HepG2 (cell line): Measurements from ENCODE around the gene EPHA4. TPM values are rescaled to one million over a fixed set of nuclear protein-coding genes. Genes with fewer than 3 reads are reported as not detected.

Experiments
- ATAC-seq: fragments of 200-7000 bp; cut with Tn5 transposase; 3 replicates; pipeline ENCODE4 v1.9.1; 2020; ENCODE audit warnings: mild to moderate bottlenecking, moderate library complexity
- BruUV-seq: library from RNA; stranded (reverse); fragments of 400-500 nt; replicated peaks from 2 replicates; lab custom pipeline; 2021; lab: Mats Ljungman, UMichigan
- CTCF ChIA-PET: fragments of 300-600 bp; formaldehyde crosslinking; extraction: SDS; loops from one replicate; lab custom pipeline; 2021; ENCODE audit warnings: low total read pairs, inconsistent platforms, low intra/inter-chr PET ratio; lab: Yijun Ruan, JAX
- POLR2A ChIA-PET: fragments of 350-600 bp; sonication (Branson Sonifier 250); formaldehyde crosslinking; loops from one replicate; lab custom pipeline; 2020; ENCODE audit warnings: antibody characterized with exemption, inconsistent platforms; lab: Yijun Ruan, JAX
- DNase-seq: peaks from one replicate; pipeline ENCODE4 v3.0.0-alpha.2; 2015; ENCODE audit warnings: low spot score
- FAIRE-seq: peaks from 3 replicates; lab custom pipeline; 2011; peaks lifted over from hg19 to GRCh38; lab: Jason Lieb, UNC
- H2AFZ ChIP-seq: one replicate; pipeline ENCODE4 v1.6.1; 2011; ENCODE audit warnings: low read length, inconsistent platforms
- H3K27ac ChIP-seq: fragments of 300-600 bp; 3 replicates; pipeline ENCODE4 v1.8.0; 2011; ENCODE audit warnings: mixed run types, mild to moderate bottlenecking, mixed read lengths, low read length, inconsistent platforms; ENCODE audit not compliant: insufficient read depth; ENCODE audit errors: extremely low read length
- H3K27me3 ChIP-seq, 2 experiments: fragments of 200-600 bp in 1 of 2; 2 replicates in 1 of 2; 3 replicates in 1 of 2; pipeline versions ENCODE4 v1.6.0 to v1.8.0; 2011; ENCODE audit warnings: low read length in 2 of 2, mild to moderate bottlenecking in 2 of 2, moderate library complexity in 2 of 2, inconsistent platforms in 1 of 2; ENCODE audit not compliant: insufficient read depth in 2 of 2, control insufficient read depth in 1 of 2
- H3K36me3 ChIP-seq, 2 experiments: fragments of 200-600 bp in 1 of 2; replicated peaks in 1 of 2; 2 replicates in 1 of 2; 3 replicates in 1 of 2; pipeline versions ENCODE4 v1.5.1 to v1.8.0; 2011; ENCODE audit warnings: low read length in 2 of 2, inconsistent platforms in 1 of 2; ENCODE audit not compliant: insufficient read depth in 2 of 2, control insufficient read depth in 1 of 2
- H3K4me1 ChIP-seq: 2 replicates; pipeline ENCODE4 v1.5.1; 2012; ENCODE audit warnings: low read length, inconsistent platforms; ENCODE audit not compliant: insufficient read depth
- H3K4me2 ChIP-seq: 2 replicates; pipeline ENCODE4 v1.6.0; 2011; ENCODE audit warnings: low read depth, low read length, inconsistent platforms
- H3K4me3 ChIP-seq, 3 experiments: fragments of 200-600 bp in 1 of 3; sonication (generic), shearing (Covaris generic) in 1 of 3; replicated peaks in 1 of 3; 2 replicates each; pipeline ENCODE4 v1.5.1; 2011 to 2016; ENCODE audit warnings: low read length in 3 of 3, inconsistent platforms in 2 of 3, low read depth in 2 of 3, mild to moderate bottlenecking in 2 of 3, control low read depth in 1 of 3, mixed read lengths in 1 of 3; ENCODE audit not compliant: insufficient read depth in 1 of 3
- H3K79me2 ChIP-seq: one replicate; pipeline ENCODE4 v1.6.1; 2011; ENCODE audit warnings: low read length, inconsistent platforms; ENCODE audit not compliant: insufficient read depth
- H3K9ac ChIP-seq: 2 replicates; pipeline ENCODE4 v1.6.0; 2011; ENCODE audit warnings: mild to moderate bottlenecking, low read depth, low read length, inconsistent platforms; ENCODE audit not compliant: insufficient read depth
- H3K9me3 ChIP-seq: 2 replicates; pipeline ENCODE4 v1.5.1; 2012; ENCODE audit warnings: mild to moderate bottlenecking, low read length
- H4K20me1 ChIP-seq: 2 replicates; pipeline ENCODE4 v1.6.0; 2011; ENCODE audit warnings: inconsistent platforms, mild to moderate bottlenecking, low read length, moderate library complexity; ENCODE audit not compliant: insufficient read depth
- DR1 ChIP-seq: sonication (generic); formaldehyde crosslinking; IDR thresholded peaks from 2 replicates; pipeline ENCODE4 v1.8.0; 2021; ENCODE audit warnings: mild to moderate bottlenecking, missing genetic modification reagents, inconsistent platforms
- FIP1L1 ChIP-seq: fragments of 200-400 bp; formaldehyde crosslinking; IDR thresholded peaks from 2 replicates; pipeline ENCODE4 v1.6.1; 2018; ENCODE audit warnings: low read depth, mild to moderate bottlenecking, low read length, moderate library complexity, borderline replicate concordance; ENCODE audit not compliant: insufficient read depth
- MTERF4 ChIP-seq: sonication (generic); formaldehyde crosslinking; IDR thresholded peaks from 2 replicates; pipeline ENCODE4 v1.8.0; 2023; ENCODE audit warnings: mild to moderate bottlenecking, missing genetic modification reagents
- PAF1 ChIP-seq: IDR thresholded peaks from 2 replicates; pipeline ENCODE4 v1.6.1; 2016; ENCODE audit warnings: missing genetic modification reagents, missing compliant biosample characterization
- SNAPC4 ChIP-seq: sonication (generic); formaldehyde crosslinking; IDR thresholded peaks from 2 replicates; pipeline ENCODE4 v1.4.0; 2020; ENCODE audit warnings: mild to moderate bottlenecking, missing genetic modification reagents
- ZBTB3 ChIP-seq: sonication (generic); formaldehyde crosslinking; IDR thresholded peaks from 2 replicates; pipeline ENCODE4 v1.4.0; 2020; ENCODE audit warnings: low read depth, mild to moderate bottlenecking, moderate library complexity, missing genetic modification reagents, borderline replicate concordance
- ZNF503 ChIP-seq: sonication (generic); formaldehyde crosslinking; IDR thresholded peaks from 2 replicates; pipeline ENCODE4 v1.4.0; 2020; ENCODE audit warnings: missing genetic modification reagents
- ZNF597 ChIP-seq: sonication (generic); formaldehyde crosslinking; IDR thresholded peaks from 2 replicates; pipeline ENCODE4 v1.5.0; 2020; ENCODE audit warnings: missing genetic modification reagents
- ZNF639 ChIP-seq: conservative IDR thresholded peaks from 2 replicates; pipeline ENCODE4 v1.6.1; 2018; ENCODE audit warnings: missing genetic modification reagents
- ZNF724P ChIP-seq: sonication (generic); formaldehyde crosslinking; IDR thresholded peaks from 2 replicates; pipeline ENCODE4 v1.8.0; 2022; ENCODE audit warnings: missing genetic modification reagents, borderline replicate concordance
- WGBS: methylation state at CpG from one replicate; pipeline ENCODE4 v1.1.6; 2017; ENCODE audit warnings: low lambda C conversion rate; 5-methylcytosine and 5-hydroxymethylcytosine counted together
- in situ Hi-C: cut with HindIII; loops from 2 replicates; pipeline ENCODE4 v1.10.0; 2017; ENCODE audit warnings: low pct_unique_long_range_greater_than_20kb; ENCODE audit not compliant: extremely low pct_ligation_motif_present
- intact Hi-C: fragments of 100-400 bp; cut with micrococcal nuclease; formaldehyde crosslinking; loops from one replicate; pipeline ENCODE4 v1.10.0; 2022; ENCODE audit not compliant: unreplicated experiment
- polyA plus RNA-seq, 8 experiments: library from polyadenylated mRNA; depleted of rRNA in 3 of 8; stranded (reverse) in 7 of 8; unstranded in 1 of 8; fragments of >200 nt; fragmentation: Illumina TruSeq in 4 of 8; extraction: Trizol in 4 of 8; gene quantifications; 2 replicates each; pipeline versions ENCODE4 v1.2.1 to v1.2.3, GENCODE V29; 2011 to 2016; ENCODE audit warnings: low read depth in 4 of 8, missing spikeins in 1 of 8, mixed read lengths in 1 of 8; ENCODE audit not compliant: insufficient read depth in 1 of 8
- total RNA-seq, 5 experiments: library from RNA; depleted of rRNA; stranded (reverse); fragments of >200 nt; fragmentation: Illumina TruSeq; extraction: Trizol; gene quantifications; 2 replicates each; pipeline ENCODE4 v1.2.3, GENCODE V29; 2016; ENCODE audit warnings: low read depth in 1 of 5

The EPHA4 gene
- total and polyA plus RNA-seq, 2 of the 13 experiments (the other 11 are each of a cell fraction or from before 2014, with no cell fraction given): not detected

- H2AFZ ChIP-seq: no peak overlapping the region
- ATAC-seq (no peak), FAIRE-seq (no peak), DNase-seq (no peak)
- no peak overlapping the region for H3K9ac ChIP-seq
- no peaks in the 10 kb centered on the region for H3K79me2 ChIP-seq
- no peak overlapping the region for H3K4me3 ChIP-seq
- H3K4me2 ChIP-seq: no peak overlapping the region
- WGBS: 3% methylated on average over 4 of the region's 4 CpGs
- CTCF ChIA-PET: no interaction called here
- H3K27me3 ChIP-seq: no peaks in the 10 kb centered on the region
- H3K27ac ChIP-seq: no peak overlapping the region
- no peaks in the 10 kb centered on the region for H4K20me1 ChIP-seq
- in situ Hi-C loops (loop anchor here (25.0 kb wide), 1 partner anchor 1393 kb away; no protein-coding TSS in a partner anchor), intact Hi-C loops (no loop called here)
- BruUV-seq: no TSS peak
- no peaks in the 10 kb centered on the region for H3K9me3 ChIP-seq
- POLR2A ChIA-PET: no interaction called here
- H3K36me3 ChIP-seq: no peaks in the 10 kb centered on the region
- no peaks in the 10 kb centered on the region for H3K4me1 ChIP-seq
- TF ChIP-seq ZBTB3 (no peak), MTERF4 (no peak), PAF1 (no peak), ZNF724P (CRISPR knock-in tag) (no peak), ZNF503 (no peak), FIP1L1 (no peak), SNAPC4 (CRISPR knock-in tag) (no peak), ZNF597 (CRISPR knock-in tag) (no peak), ZNF639 (no peak), DR1 (CRISPR knock-in tag) (no peak)
Measured at GRCh38 chr2:221554769-221555493, 17.2 kb downstream of the EPHA4 start.
